GM06990 (cell line): ENCODE measurements around the gene HIF1A.
A peak's percentile ranks its signal among the peaks of the same experiment; 100 is the strongest.

ENCODE experiments used
- DNase-seq: peaks from one replicate; pipeline ENCODE4 v3.0.0-alpha.2; 2011; ENCODE audit not compliant: insufficient read length; ENCODE audit errors: extremely low read depth
- H3K27me3 ChIP-seq: replicated peaks from 2 replicates; pipeline ENCODE4 v1.6.0; 2011; ENCODE audit warnings: low read length; ENCODE audit not compliant: control insufficient read depth, insufficient read depth
- H3K36me3 ChIP-seq: 2 replicates; pipeline ENCODE4 v1.5.1; 2011; ENCODE audit warnings: low read length; ENCODE audit not compliant: control insufficient read depth, insufficient read depth
- H3K4me3 ChIP-seq: replicated peaks from 2 replicates; pipeline ENCODE4 v1.5.1; 2011; ENCODE audit warnings: low read depth, mild to moderate bottlenecking, control low read depth, low read length
- CTCF ChIP-seq: IDR thresholded peaks from 2 replicates; pipeline ENCODE4 v1.5.1; 2011; ENCODE audit warnings: low read length, control low read depth, mild to moderate bottlenecking, inconsistent platforms; ENCODE audit not compliant: insufficient read depth, poor library complexity, severe bottlenecking

HIF1A gene

GRCh38 chr14:61761959-61762786 lies 66.9 kb downstream of the HIF1A start, which contains the start of gene SNAPC1:
TSS of gene SNAPC1 (plus strand) at chr14:61762420. CDS start at chr14:61762461, 41 bp downstream.
- Histone ChIP-seq H3K4me3 (peak within 1 kb of the TSS; percentile 94), H3K27me3 (no peaks in the 10 kb centered on the region), H3K36me3 (no peaks in the 10 kb centered on the region)
- TF ChIP-seq CTCF: no peak
- DNase-seq: peak; percentile 97

- Histone ChIP-seq H3K4me3 (no peak overlapping the region), H3K36me3 (no peaks in the 10 kb centered on the region; the same call in none of the 2 replicates), H3K27me3 (no peaks in the 10 kb centered on the region)
- no peak for DNase-seq
- no peak for TF ChIP-seq CTCF
These were observed 69.2 kb downstream of the HIF1A start for GRCh38 chr14:61764342-61765122.

- TF ChIP-seq CTCF: no peak
- H3K27me3 ChIP-seq: no peaks in the 10 kb centered on the region
- no peak for DNase-seq
- H3K36me3 ChIP-seq: no peaks in the 10 kb centered on the region; the same call in none of the 2 replicates
- H3K4me3 ChIP-seq: no peak overlapping the region
These were observed 70.1 kb downstream of the HIF1A start for GRCh38 chr14:61765225-61765943.

GRCh38 chr14:61766151-61766550 lies 70.8 kb downstream of the HIF1A start:
- TF ChIP-seq CTCF: no peak
- no peaks in the 10 kb centered on the region; the same call in none of the 2 replicates for H3K36me3 ChIP-seq
- H3K4me3 ChIP-seq: no peak overlapping the region
- H3K27me3 ChIP-seq: no peaks in the 10 kb centered on the region
- DNase-seq: no peak

GRCh38 chr14:61768240-61768639 lies 72.9 kb downstream of the HIF1A start:
- Histone ChIP-seq H3K4me3 (no peak overlapping the region), H3K36me3 (no peaks in the 10 kb centered on the region; the same call in none of the 2 replicates), H3K27me3 (no peaks in the 10 kb centered on the region)
- no peak for TF ChIP-seq CTCF
- no peak for DNase-seq
